ENCODE measurements around the gene CD52.

The CD52 gene

GRCh38 chr1:26317612-26318337, at the start of gene CD52:
TSS of gene CD52 (plus strand) at chr1:26317958. CDS start at chr1:26318018, 60 bp downstream.
- in situ Hi-C loops (cut with MboI; ENCODE audit: low pct_unique_long_range_greater_than_20kb, low sequenced_read_pairs): no loop called here
- DNase-seq: peak; percentile 84

- DNase-seq: no peak
- in situ Hi-C loops (cut with MboI; ENCODE audit: low pct_unique_long_range_greater_than_20kb, low sequenced_read_pairs): no loop called here
Observed at GRCh38 chr1:26268290-26269197, 49.2 kb upstream of the CD52 start.

- DNase-seq: no peak
- in situ Hi-C loops (cut with MboI; ENCODE audit: low pct_unique_long_range_greater_than_20kb, low sequenced_read_pairs): no loop called here
Observed at GRCh38 chr1:26269198-26269550, 48.6 kb upstream of the CD52 start.

GRCh38 chr1:26274801-26275425, 42.8 kb upstream of the CD52 start:
- in situ Hi-C loops (cut with MboI; ENCODE audit: low pct_unique_long_range_greater_than_20kb, low sequenced_read_pairs): no loop called here
- DNase-seq: peak; percentile 66

GRCh38 chr1:26275580-26276431, 42.0 kb upstream of the CD52 start:
- in situ Hi-C loops (cut with MboI; ENCODE audit: low pct_unique_long_range_greater_than_20kb, low sequenced_read_pairs): no loop called here
- DNase-seq: peak; percentile 90

GRCh38 chr1:26276432-26276838, 41.3 kb upstream of the CD52 start:
- peak; percentile 86 for DNase-seq
- in situ Hi-C loops (cut with MboI; ENCODE audit: low pct_unique_long_range_greater_than_20kb, low sequenced_read_pairs): no loop called here

GRCh38 chr1:26277261-26277661, 40.5 kb upstream of the CD52 start:
- in situ Hi-C loops (cut with MboI; ENCODE audit: low pct_unique_long_range_greater_than_20kb, low sequenced_read_pairs): no loop called here
- DNase-seq: no peak

- in situ Hi-C loops (cut with MboI; ENCODE audit: low pct_unique_long_range_greater_than_20kb, low sequenced_read_pairs): no loop called here
- DNase-seq: no peak
Observed at GRCh38 chr1:26277719-26278118, 40.0 kb upstream of the CD52 start.

- DNase-seq: no peak
- in situ Hi-C loops (cut with MboI; ENCODE audit: low pct_unique_long_range_greater_than_20kb, low sequenced_read_pairs): no loop called here
Observed at GRCh38 chr1:26278303-26278702, 39.5 kb upstream of the CD52 start.

- peak; percentile 59 for DNase-seq
- in situ Hi-C loops (cut with MboI; ENCODE audit: low pct_unique_long_range_greater_than_20kb, low sequenced_read_pairs): no loop called here
Observed at GRCh38 chr1:26278724-26279455, 38.9 kb upstream of the CD52 start.

GRCh38 chr1:26279456-26280332, 38.1 kb upstream of the CD52 start, which contains the start of gene SH3BGRL3:
TSS of gene SH3BGRL3 (plus strand) at chr1:26280086. CDS start at chr1:26280156, 70 bp downstream.
- in situ Hi-C loops (cut with MboI; ENCODE audit: low pct_unique_long_range_greater_than_20kb, low sequenced_read_pairs): no loop called here
- DNase-seq: peak; percentile 91

GRCh38 chr1:26280333-26281042, 37.3 kb upstream of the CD52 start:
- DNase-seq: peak; percentile 68

GRCh38 chr1:26281091-26281958, 36.4 kb upstream of the CD52 start:
- in situ Hi-C loops (cut with MboI; ENCODE audit: low pct_unique_long_range_greater_than_20kb, low sequenced_read_pairs): no loop called here
- DNase-seq: no peak

More at GRCh38 chr1:26280333-26281042, 37.3 kb upstream of the CD52 start:
- in situ Hi-C loops (cut with MboI; ENCODE audit: low pct_unique_long_range_greater_than_20kb, low sequenced_read_pairs): no loop called here

GRCh38 chr1:26281971-26282370, 35.8 kb upstream of the CD52 start:
- DNase-seq: peak; percentile 93
- in situ Hi-C loops (cut with MboI; ENCODE audit: low pct_unique_long_range_greater_than_20kb, low sequenced_read_pairs): no loop called here

GRCh38 chr1:26282401-26282918, 35.3 kb upstream of the CD52 start:
- no peak for DNase-seq
- in situ Hi-C loops (cut with MboI; ENCODE audit: low pct_unique_long_range_greater_than_20kb, low sequenced_read_pairs): no loop called here
